A673 (cell line): Measurements from ENCODE around the gene PARM1. TPM values are rescaled to one million over a fixed set of nuclear protein-coding genes. Genes with fewer than 3 reads are reported as not detected.

Source experiments
- BruUV-seq: library from RNA; stranded (reverse); fragments of 400-500 nt; replicated peaks from 2 replicates; lab custom pipeline; 2021; lab: Mats Ljungman, UMichigan
- CTCF ChIA-PET: fragments of 300-600 bp; sonication (Branson Sonifier 250); formaldehyde crosslinking; loops from one replicate; lab custom pipeline; 2022; ENCODE audit warnings: antibody characterized with exemption; lab: Charles Lee
- POLR2A ChIA-PET: fragments of 300-600 bp; sonication (Branson Sonifier 250); formaldehyde crosslinking; loops from one replicate; lab custom pipeline; 2022; ENCODE audit warnings: antibody characterized with exemption; ENCODE audit not compliant: low non-redundant PET; lab: Charles Lee
- DNase-seq: peaks from one replicate; pipeline ENCODE4 v3.0.0-alpha.2; 2015; ENCODE audit warnings: low spot score
- H3K27ac ChIP-seq: fragments of 200-600 bp; sonication (generic); 2 replicates; pipeline ENCODE4 v1.5.1; 2016; ENCODE audit warnings: mixed run types, low read depth, mild to moderate bottlenecking, mixed read lengths, antibody characterized with exemption, low read length; ENCODE audit not compliant: poor library complexity, severe bottlenecking
- H3K27me3 ChIP-seq: fragments of 200-600 bp; sonication (generic); replicated peaks from 2 replicates; pipeline ENCODE4 v1.6.1; 2017; ENCODE audit warnings: mixed run types, low read depth, mild to moderate bottlenecking, mixed read lengths, antibody characterized with exemption, low read length; ENCODE audit not compliant: insufficient read depth, poor library complexity
- H3K36me3 ChIP-seq: fragments of 200-600 bp; sonication (generic); 2 replicates; pipeline ENCODE4 v1.6.1; 2016; ENCODE audit warnings: mixed run types, mild to moderate bottlenecking, mixed read lengths, antibody characterized with exemption, low read length; ENCODE audit not compliant: insufficient read depth, poor library complexity, severe bottlenecking
- H3K4me1 ChIP-seq: fragments of 200-600 bp; sonication (generic); 2 replicates; pipeline ENCODE4 v1.6.1; 2017; ENCODE audit warnings: mixed run types, mild to moderate bottlenecking, mixed read lengths, antibody characterized with exemption, low read length; ENCODE audit not compliant: insufficient read depth, poor library complexity, severe bottlenecking
- H3K4me3 ChIP-seq: fragments of 200-600 bp; sonication (generic); 2 replicates; pipeline ENCODE4 v1.5.1; 2016; ENCODE audit warnings: low read depth, mixed run types, mild to moderate bottlenecking, mixed read lengths, low read length; ENCODE audit not compliant: poor library complexity, severe bottlenecking
- H3K9me3 ChIP-seq: fragments of 200-600 bp; sonication (generic); 2 replicates; pipeline ENCODE4 v1.6.1; 2016; ENCODE audit warnings: mixed run types, low read depth, mild to moderate bottlenecking, mixed read lengths, antibody characterized with exemption, low read length; ENCODE audit not compliant: poor library complexity, severe bottlenecking
- EZH2 ChIP-seq: fragments of 200-600 bp; sonication (generic); IDR thresholded peaks from 2 replicates; pipeline ENCODE4 v1.6.1; 2017; ENCODE audit warnings: borderline replicate concordance, low read depth, mild to moderate bottlenecking, mixed read lengths, antibody characterized with exemption, low read length; ENCODE audit not compliant: poor library complexity, severe bottlenecking
- intact Hi-C: fragments of 100-400 bp; cut with micrococcal nuclease; formaldehyde crosslinking; loops from one replicate; pipeline ENCODE4 v1.10.0; 2022; ENCODE audit not compliant: unreplicated experiment
- total RNA-seq: library from RNA; stranded (reverse); gene quantifications from 2 replicates; pipeline ENCODE4 v1.2.3, GENCODE V29; 2021
- TF ChIP-seq, protein P1 (sequence below): fragments of 300-800, 200-600 bp; sonication (generic); conservative IDR thresholded peaks from 2 replicates; pipeline ENCODE4 v1.5.1; 2017; ENCODE audit warnings: low read depth, mild to moderate bottlenecking, antibody characterized with exemption, low read length, moderate library complexity, mixed read lengths

Gene PARM1
- total RNA-seq, 1 experiment from 2014 or later = 12.3 TPM

DNA sequence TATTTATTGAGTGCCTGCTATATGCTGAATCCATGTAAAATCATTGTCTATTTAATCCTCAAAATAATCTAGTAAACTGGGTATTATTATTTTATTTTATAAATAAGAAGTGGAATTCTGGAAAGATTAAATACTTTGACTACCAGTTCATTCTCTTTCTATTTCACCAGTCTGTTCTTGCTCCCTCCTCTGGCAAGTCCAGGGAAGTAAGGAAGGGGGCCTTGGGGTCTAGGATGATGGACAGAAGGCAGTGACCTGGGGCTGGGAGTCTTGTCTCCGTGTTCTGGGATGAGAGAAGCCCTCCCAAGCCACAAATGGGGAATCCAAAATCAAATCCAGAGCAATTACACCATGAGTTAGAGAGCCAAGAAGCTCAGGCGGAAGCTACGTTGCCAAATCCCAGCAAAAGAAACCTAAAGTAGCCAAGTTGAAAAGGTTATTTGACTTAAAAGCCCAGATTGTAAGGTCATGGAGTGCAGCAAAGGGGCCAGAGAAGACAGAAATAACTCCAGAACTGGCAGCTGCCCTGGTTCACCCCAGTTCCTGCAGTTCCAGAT, 28.3 kb upstream of the PARM1 start:
- Histone ChIP-seq H3K27me3 (no peaks in the 10 kb centered on the region), H3K4me3 (no peak overlapping the region), H3K27ac (no peak overlapping the region), H3K9me3 (no peaks in the 10 kb centered on the region), H3K4me1 (no peaks in the 10 kb centered on the region), H3K36me3 (no peaks in the 10 kb centered on the region)
- no TSS peak for BruUV-seq
- ChIA-PET POLR2A (no interaction called here), CTCF (no interaction called here)
- DNase-seq = no peak
- intact Hi-C loops = no loop called here
- no peak for TF ChIP-seq EZH2
- TF ChIP-seq, protein P1, sequence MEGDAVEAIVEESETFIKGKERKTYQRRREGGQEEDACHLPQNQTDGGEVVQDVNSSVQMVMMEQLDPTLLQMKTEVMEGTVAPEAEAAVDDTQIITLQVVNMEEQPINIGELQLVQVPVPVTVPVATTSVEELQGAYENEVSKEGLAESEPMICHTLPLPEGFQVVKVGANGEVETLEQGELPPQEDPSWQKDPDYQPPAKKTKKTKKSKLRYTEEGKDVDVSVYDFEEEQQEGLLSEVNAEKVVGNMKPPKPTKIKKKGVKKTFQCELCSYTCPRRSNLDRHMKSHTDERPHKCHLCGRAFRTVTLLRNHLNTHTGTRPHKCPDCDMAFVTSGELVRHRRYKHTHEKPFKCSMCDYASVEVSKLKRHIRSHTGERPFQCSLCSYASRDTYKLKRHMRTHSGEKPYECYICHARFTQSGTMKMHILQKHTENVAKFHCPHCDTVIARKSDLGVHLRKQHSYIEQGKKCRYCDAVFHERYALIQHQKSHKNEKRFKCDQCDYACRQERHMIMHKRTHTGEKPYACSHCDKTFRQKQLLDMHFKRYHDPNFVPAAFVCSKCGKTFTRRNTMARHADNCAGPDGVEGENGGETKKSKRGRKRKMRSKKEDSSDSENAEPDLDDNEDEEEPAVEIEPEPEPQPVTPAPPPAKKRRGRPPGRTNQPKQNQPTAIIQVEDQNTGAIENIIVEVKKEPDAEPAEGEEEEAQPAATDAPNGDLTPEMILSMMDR = no peak

DNA sequence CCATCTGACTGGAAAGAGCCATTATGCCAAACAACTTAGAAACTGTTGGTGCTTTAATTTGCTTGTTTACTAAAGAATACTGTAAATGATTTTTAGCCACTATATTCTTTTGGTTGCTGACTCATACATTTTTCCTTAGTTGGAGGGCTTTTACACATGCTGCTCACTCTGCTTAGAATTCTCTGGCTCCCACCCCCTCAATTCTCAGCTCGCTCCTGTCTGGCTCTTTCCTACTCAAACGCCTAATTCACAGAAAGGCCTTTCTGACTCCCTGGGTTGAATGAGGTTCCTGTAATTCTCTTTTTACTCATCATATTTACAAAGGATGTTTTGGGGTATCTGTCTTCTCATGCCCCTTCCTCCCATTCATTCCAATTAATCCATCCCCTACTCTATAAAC, 26.1 kb upstream of the PARM1 start:
- H3K4me1 ChIP-seq = no peaks in the 10 kb centered on the region
- no peaks in the 10 kb centered on the region for H3K9me3 ChIP-seq
- POLR2A ChIA-PET = no interaction called here
- no TSS peak for BruUV-seq
- no peak overlapping the region for H3K27ac ChIP-seq
- no peaks in the 10 kb centered on the region for H3K27me3 ChIP-seq
- TF ChIP-seq EZH2 = no peak
- TF ChIP-seq, protein P1 = no peak
- CTCF ChIA-PET = no interaction called here
- no peak for DNase-seq
- no peak overlapping the region for H3K4me3 ChIP-seq
- H3K36me3 ChIP-seq = no peaks in the 10 kb centered on the region
- intact Hi-C loops = no loop called here

DNA sequence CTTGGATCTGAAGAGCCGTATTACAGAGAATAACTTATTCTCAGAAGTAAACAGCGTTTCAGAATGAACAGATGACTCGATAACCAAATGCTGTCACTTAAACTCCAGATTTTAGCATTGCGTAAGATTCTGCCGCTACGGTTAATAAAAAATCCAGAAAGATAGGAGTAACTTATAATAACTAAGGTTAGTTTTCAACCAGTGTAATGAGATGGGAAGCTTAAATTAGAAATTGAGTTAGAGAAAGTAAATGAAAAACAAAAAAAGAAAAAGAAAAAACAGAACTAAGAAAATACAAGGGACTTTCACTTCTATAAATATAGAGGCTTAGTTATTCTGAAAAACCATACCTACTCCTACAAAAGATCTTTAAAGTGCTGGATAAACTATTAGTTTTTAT, 13.1 kb upstream of the PARM1 start:
- H3K4me3 ChIP-seq = no peak overlapping the region
- BruUV-seq = no TSS peak
- H3K9me3 ChIP-seq = no peaks in the 10 kb centered on the region
- no peaks in the 10 kb centered on the region for H3K36me3 ChIP-seq
- TF ChIP-seq, protein P1 = no peak
- TF ChIP-seq EZH2 = no peak
- no peak for DNase-seq
- H3K27ac ChIP-seq = no peak overlapping the region
- H3K4me1 ChIP-seq = no peaks in the 10 kb centered on the region
- H3K27me3 ChIP-seq = no peaks in the 10 kb centered on the region
- ChIA-PET POLR2A (no interaction called here), CTCF (no interaction called here)
- intact Hi-C loops = no loop called here
